GM10847 (cell line): Measurements from ENCODE around the gene XCL1.
"Not testable (repeated sequence)": the region's sequence is repeated elsewhere in the genome, so short reads cannot be mapped to it uniquely, and the experiment has no call there.

Experiments used
- POLR2A ChIP-seq: IDR thresholded peaks from 2 replicates; pipeline ENCODE4 v1.6.1; 2011; ENCODE audit not compliant: insufficient read length; ENCODE audit errors: extremely low read depth

Gene XCL1, protein sequence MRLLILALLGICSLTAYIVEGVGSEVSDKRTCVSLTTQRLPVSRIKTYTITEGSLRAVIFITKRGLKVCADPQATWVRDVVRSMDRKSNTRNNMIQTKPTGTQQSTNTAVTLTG

DNA sequence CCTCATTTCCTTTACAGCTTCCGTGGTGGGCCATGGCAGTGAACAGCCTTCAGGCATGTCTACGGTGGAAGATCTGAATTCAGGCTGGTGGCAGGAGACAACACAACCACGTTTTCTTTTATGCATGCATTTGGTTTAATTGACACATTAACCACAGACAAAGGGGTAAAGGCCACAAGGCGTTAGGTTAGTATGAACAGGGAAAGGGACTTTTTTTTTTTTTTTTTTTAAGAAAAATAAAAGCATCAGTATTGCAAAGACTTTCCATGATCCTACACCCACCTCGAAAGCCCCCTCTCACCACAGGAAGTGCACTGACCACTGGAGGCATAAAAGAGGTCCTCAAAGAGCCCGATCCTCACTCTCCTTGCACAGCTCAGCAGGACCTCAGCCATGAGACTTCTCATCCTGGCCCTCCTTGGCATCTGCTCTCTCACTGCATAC lies at the start of gene XCL1:
Gene XCL1, plus strand, starts transcription at position 361 of the 444 bp plus-strand sequence. Its CDS starts 33 bp downstream, at position 394.
- TF ChIP-seq POLR2A = not testable (repeated sequence)

DNA sequence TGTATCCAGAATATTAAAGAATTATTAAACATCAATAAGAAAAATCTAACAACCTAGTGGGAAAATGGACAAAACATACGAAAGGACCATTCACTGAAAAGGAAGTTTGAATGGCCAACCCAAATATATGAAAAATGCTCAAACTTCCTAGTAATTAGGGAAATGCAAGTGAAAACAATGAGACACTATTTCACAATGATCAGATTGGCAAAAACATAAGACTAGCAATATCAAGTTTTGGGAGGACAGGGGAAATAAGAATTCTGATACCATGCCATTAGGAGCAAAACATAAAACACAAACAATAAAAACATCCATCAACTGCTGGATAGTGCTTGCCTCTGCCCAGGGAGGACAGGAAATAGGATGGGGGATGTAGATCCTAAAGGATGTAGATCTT lies 46.9 kb upstream of the XCL1 start:
- TF ChIP-seq POLR2A = no peak

DNA sequence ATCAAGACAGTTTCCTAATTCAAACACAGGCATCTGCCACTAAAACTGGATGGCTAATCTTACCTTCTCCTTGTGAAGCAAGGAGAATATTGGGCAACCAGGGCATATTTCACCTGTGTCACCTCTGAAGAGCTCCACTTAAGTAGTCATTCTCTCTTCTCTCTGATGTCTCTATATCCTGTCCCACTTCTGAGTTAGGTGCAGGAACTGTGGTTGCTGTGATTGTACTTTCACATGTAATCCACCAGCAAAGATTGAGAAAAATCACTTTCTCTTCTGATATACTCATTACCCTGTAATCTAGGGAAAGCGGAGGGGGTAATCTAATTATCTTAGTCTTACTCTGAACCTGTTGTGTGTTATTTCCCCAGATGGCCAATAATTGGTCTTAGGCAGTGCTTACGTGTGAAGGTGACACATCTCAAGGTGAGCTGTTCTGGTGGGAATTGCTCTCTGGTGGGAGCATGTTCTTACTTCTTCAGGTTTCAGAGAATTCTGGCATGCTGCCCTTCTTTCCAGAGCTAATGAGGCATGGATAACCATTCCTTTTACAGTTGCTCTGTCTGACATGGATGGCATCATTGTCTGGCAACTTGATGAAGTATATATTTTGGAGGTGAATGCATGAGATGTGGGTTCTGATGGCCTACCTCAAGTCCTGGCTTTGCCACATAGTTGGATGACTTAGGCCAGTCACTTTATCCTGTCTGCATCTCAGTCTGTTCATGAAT lies 44.6 kb upstream of the XCL1 start:
- TF ChIP-seq POLR2A = no peak

DNA sequence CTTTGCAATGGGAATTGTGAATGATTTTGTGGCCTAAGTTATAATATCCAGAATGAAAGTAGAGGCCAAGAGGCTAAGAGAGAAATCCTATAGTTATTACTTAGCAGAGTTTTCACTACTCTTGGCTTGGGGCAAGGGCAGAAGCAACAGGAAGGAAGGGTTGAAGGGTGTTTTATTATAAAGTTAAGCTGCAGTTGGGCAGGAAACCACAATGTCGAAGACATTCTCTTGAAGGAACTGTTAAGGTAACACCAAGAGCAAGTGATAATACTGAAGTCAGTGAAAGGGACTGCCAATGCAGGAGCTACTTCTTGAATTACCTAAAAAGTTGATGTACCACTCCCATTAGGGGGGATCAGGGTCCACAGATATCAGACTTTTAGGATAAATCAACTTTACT lies 40.9 kb upstream of the XCL1 start:
- no peak for TF ChIP-seq POLR2A

DNA sequence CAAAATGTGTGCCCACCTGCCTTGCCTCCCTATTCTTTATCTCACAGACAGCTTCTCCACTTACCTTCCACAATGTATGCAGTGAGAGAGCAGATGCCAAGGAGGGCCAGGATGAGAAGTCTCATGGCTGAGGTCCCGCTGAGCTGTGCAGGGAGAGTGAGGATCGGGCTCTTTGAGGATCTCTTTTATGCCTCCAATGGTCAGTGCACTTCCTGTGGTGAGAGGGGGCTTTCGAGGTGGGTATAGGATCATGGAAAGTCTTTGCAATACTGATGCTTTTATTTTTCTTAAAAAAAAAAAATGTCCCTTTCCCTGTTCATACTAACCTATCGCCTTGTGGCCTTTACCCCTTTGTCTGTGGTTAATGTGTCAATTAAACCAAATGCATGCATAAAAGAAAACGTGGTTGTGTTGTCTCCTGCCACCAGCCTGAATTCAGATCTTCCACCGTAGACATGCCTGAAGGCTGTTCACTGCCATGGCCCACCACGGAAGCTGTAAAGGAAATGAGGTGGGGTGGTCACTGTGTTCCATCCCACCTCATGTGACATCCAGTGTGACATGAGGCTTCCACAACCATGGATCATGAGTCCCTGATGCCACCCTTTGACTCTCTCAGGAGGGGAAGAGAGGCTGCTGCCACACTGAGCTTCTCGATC lies 32.4 kb upstream of the XCL1 start, which contains the start of gene XCL2:
Gene XCL2, minus strand, starts transcription at position 158 of the 659 bp plus-strand sequence. Its CDS starts 33 bp downstream, at position 125.
- not testable (repeated sequence) for TF ChIP-seq POLR2A

DNA sequence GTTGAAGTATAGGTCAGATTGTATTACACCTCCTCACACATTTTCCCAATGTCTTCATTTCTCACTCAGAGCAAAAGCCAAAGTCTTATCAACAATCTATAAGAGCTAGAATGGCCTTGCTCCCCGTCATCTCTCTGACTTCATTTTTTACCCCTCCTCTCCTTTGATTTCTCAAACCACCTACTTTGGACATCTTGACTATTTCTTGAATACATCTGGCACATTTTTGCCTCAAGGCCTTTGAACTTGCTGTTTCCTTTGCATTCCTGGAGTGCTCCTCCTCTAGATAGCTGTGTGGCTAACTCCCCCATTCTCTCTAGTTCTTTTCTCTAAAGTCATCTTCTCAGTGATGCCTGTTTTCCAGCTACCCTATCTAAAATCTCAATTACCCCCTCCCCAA lies 25.4 kb upstream of the XCL1 start:
- no peak for TF ChIP-seq POLR2A

DNA sequence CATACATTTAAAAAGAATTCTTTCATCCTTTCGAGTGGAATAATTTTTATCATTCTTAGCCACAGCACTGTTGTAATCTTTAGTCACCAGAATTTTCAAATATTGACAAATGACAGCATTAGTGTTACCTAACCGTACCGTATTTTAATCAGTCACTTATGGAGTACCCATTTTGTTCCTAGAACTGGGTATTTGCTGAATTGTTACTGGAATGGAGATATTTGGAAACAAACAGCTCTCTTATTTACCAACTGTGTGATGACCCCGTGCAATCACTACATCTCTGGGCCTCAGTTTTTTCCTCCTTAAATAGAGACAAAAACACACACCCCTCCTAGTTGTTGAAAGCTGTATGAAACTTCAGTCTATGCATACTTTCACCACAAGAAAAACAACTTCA lies 24.7 kb upstream of the XCL1 start:
- no peak for TF ChIP-seq POLR2A

DNA sequence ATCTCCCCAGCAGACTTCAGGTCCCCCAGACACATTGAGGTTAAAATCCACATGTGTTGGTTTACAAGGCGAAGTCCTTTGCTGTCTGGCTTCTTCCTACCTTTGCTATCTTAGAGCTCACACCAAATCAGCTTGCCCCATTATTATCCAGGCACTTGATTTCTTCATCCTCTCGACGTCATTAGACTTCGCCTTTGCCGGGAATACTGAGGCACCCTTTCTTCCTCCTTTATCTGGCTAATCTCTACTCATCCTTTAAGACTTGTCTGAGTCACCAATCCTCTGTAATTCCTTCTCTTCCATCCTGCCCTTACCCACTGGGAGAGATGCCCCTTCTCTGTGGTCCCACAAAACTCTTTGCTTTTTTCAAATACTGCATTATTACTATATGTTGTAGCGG lies 23.4 kb upstream of the XCL1 start:
- no peak for TF ChIP-seq POLR2A

DNA sequence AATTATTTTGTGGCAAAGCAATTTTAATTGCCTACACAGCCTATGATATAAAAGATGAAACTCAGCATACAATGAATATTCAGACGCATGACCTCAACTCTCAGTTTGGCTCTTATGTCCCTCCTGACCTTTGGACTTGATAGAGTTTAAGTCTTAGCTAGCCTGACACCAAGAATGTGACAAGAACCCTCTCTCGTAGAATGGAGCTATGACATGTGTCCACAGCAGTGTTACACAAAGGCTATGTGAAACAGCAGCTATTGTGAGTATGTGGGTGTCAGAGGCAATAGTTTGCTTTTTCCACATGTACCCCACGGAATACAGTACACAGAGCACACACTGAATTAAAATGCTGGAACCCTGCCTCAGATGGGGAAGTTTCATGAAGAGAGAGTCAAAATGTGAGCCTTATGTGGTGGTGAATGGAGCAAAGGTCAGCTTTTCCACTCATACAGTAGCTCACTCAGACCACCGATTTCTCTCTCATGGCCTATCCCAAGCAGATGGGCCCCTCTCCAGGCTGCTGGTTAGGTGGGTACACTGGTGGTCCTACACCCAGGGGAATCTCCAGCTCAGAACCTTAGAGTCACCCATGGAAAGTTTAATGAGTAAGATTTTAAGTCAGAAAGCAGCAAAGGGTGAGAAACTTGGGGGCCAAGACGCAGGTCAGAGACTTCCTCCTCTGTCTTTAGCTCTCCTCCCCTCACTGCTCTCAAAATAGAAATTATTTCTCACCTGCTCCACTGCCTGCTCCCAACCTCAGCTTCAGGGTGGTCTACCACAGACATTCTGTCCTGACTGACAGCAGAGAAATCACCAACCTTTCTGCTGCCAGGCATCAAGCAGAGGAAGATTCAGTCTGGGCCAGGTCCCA lies 22.5 kb upstream of the XCL1 start:
- TF ChIP-seq POLR2A = no peak

DNA sequence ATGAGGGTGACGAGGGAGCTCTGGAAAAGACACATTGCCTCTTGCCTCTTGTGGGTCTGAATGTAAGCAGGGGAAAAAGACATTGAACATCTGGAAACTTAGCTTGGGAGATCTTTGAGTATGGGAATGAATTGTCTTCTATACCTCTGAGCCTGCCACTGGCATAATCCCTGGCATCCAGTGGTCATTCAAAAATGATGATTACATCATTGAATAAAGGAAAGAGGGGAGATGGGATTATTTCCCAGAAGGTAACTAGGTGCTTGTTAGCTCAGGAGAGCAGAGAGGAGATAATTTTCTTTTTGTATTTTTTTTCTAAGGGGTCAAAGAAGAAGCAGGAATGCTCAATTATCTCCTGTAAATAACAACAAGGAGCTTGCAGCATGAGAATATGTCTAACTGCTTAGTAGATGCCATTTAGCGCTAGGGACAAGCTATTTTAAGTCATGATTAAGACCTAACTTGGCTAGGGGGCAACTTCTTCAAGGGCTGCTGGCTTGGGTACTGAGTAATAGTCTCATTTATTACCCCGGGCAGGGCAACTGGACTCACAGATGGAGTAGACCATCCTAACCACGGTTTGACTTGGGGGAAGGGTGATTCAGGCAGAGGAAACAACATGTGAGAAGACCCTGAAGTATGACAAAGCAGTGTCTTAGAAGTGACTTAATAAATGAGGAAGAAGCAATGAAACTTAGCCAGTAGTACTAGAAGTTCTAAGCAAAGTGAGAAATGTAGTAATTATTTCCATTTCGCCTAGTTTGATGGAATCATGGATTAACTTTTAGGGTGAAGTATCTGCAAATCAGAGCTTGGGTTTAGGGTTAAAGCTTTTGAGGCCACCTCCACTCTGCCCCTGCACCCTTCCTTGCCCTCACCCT lies 21.6 kb upstream of the XCL1 start:
- no peak for TF ChIP-seq POLR2A

DNA sequence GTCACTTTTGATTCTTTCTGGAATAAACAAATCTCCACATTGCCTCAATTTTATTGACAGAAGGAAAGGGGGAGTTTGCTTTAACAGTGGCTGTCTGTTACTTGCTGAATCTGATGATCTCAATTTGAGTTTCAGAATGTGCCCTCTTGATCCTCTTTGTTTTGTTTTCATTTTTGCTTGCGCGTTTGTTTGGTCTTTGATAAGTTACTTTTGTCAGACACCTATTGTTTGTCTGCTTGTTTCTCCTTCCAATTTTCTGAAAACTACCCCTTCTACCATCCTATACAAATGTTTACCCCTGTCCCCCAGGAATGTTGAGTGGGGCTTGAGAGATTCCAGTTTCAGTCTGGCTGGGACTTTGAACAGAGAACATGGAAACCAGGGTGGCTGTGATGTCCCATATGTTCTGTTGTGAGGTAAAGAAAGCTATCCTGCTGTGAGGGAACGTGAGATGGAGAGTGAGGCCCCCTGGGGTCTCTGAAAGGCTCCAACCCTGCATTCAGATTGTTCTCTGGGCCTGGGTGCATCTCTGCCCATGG lies 20.8 kb upstream of the XCL1 start:
- TF ChIP-seq POLR2A = no peak

DNA sequence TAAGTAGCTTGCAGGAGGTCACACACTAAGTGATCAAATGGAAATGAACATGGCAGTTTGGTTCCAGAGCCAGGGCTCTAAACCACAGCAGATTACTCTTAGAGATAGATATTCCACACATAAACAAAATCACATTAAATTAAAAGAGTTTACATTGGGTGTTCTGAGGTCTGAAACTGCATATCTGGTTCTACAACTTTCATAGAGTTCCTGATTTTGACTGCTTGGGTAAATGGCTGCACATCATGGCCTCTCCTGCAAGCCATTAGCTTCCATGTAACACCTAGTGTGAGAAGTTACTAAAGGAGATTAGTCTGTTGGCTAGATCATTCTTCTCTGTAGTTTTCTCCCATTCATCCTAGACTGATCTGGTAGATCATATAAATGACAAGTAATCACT lies 19.8 kb upstream of the XCL1 start:
- TF ChIP-seq POLR2A = no peak

DNA sequence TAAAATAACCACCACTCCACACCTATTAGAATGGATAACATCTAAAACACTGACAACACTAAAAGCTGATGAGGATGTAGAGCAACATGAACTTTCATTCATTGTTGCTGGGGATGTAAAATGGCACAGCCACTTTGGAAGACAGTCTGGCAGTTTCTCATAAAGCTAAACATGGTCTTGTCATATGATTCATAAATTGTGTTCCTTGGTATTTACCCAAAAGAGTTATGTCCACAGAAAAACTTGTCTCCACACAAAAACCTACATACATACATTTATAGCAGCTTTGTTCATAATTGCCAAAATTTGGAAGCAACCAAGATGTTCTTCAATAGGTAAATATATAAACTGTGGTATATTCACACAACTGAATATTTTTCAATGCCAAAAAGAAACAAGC lies 16.0 kb upstream of the XCL1 start:
- TF ChIP-seq POLR2A = no peak

DNA sequence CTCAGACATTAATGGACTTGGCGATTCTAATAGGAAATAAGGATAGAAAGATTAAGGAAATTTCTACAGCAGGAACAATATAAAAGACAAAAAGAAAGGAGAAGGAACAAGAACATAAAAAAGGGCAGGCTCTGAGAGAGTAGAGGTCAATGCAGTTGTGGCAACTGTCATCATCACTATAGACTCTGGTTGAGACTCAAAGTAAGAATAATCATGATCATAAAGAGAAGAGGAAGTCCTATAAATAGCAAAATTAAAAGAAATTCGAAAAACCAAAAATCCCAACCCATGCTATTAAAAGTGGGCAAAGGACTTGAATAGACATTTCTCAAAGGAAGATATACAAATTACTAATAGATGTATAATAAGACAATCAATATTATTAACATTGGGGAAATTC lies 14.4 kb upstream of the XCL1 start:
- TF ChIP-seq POLR2A = no peak
